ENCODE data around the gene IP6K3. TPM values are rescaled to one million over a fixed set of nuclear protein-coding genes. Genes with fewer than 3 reads are reported as not detected.

IP6K3 gene
- total RNA-seq, 1 donor from 2014 or later, result not detected

- intact Hi-C loops (cut with micrococcal nuclease), result no loop called here
Observed at GRCh38 chr6:33742092-33742491, 4.6 kb downstream of the IP6K3 start.

DNA sequence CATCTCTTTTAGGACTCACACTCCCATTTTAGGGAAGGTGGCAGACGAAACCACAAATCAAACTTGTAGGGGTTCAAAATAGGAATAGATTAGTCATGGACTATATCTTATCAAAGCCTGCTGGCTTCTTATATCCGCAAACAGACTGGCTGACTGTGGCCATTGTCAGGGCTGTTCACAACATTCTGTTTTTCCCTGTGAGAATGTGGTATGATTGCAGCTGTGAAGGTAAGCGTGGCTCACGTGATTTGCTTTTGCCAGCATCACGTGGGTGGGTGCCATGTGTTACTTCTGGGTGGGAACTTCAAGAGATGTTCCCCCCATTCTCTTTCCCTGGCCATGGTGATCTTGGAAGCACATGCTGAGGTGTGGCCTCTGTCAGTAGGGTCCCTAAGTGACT is 5.9 kb downstream of the IP6K3 start:
- intact Hi-C loops (cut with micrococcal nuclease), result no loop called here

GRCh38 chr6:33740204-33740608 is 6.5 kb downstream of the IP6K3 start:
- intact Hi-C loops (cut with micrococcal nuclease), result no loop called here

GRCh38 chr6:33739571-33739970 is 7.1 kb downstream of the IP6K3 start:
- intact Hi-C loops (cut with micrococcal nuclease), result no loop called here

DNA sequence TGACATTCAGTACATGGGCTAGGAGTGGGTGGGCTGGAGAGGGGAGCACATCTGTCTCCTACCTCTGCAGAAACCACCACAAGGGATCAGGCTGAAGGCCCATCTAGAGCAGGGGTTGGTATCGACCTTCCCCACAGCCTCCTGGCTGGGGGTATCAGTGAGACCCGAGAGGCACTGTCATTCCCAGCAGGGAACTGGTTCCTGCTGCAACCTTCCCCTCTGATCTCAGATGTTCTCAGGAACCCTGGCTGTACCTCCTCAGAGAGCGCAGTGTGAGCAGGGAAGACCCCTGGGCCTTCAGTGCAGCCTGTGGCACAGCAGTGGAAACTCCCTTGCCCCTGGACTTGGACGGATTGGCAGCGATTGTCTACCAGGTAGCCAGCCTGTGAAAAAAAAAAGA is 7.8 kb downstream of the IP6K3 start:
- intact Hi-C loops (cut with micrococcal nuclease), result no loop called here

DNA sequence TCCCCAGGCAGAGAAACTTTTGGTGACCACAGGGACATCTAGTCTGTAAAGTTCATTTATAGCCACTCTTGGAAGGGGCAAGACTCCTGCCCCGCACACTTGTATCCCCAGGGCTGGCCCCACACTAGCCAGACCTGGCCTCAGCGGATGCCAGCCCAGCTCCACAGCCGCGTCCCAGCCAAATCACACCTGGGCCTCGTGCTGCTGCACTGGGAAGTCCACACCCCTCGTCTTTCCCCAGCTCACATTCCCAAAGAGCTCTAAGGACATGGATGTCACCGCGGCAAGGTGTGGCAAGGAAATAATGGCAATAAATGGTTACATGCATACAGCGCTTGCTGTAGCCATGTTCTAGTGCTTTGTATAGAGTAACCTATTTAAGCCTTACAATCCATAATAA is 8.6 kb downstream of the IP6K3 start:
- intact Hi-C loops (cut with micrococcal nuclease), result no loop called here

- intact Hi-C loops (cut with micrococcal nuclease), result no loop called here
Observed at GRCh38 chr6:33737267-33738026, 9.3 kb downstream of the IP6K3 start.

DNA sequence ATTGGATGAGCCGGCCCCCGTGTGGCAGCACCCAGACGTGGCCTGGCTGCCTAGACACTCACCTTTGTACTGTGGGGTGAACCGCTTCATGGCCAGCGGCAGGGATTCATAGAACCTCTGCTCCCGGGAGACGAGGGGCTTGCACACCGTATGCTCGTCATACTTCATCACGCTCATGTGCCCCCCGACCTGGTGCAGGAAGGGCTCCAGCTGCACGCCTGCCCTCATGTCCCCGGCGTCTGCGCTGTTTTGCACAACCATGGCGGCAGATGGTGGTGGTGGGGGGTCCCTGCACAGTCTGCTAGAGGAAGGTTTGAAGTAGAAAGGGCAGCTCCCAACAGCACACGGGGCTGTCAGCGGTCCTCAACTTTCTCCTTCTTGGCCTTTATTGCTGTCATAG is 11.5 kb downstream of the IP6K3 start:
- intact Hi-C loops (cut with micrococcal nuclease), result no loop called here

DNA sequence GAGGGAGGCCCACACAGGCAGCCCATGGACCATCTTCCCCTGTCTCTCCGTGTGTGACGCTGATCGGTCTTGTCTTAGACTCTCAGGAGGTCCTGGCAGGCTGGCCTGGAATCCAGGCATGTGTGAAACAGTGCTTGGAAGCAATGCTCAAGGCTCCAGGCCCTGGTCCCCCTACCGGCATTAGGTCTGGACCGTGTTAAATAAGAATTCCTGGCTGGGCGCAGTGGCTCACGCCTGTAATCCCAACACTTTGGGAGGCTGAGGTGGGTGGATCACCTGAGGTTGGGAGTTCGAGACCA is 13.0 kb downstream of the IP6K3 start:
- intact Hi-C loops (cut with micrococcal nuclease), result no loop called here

DNA sequence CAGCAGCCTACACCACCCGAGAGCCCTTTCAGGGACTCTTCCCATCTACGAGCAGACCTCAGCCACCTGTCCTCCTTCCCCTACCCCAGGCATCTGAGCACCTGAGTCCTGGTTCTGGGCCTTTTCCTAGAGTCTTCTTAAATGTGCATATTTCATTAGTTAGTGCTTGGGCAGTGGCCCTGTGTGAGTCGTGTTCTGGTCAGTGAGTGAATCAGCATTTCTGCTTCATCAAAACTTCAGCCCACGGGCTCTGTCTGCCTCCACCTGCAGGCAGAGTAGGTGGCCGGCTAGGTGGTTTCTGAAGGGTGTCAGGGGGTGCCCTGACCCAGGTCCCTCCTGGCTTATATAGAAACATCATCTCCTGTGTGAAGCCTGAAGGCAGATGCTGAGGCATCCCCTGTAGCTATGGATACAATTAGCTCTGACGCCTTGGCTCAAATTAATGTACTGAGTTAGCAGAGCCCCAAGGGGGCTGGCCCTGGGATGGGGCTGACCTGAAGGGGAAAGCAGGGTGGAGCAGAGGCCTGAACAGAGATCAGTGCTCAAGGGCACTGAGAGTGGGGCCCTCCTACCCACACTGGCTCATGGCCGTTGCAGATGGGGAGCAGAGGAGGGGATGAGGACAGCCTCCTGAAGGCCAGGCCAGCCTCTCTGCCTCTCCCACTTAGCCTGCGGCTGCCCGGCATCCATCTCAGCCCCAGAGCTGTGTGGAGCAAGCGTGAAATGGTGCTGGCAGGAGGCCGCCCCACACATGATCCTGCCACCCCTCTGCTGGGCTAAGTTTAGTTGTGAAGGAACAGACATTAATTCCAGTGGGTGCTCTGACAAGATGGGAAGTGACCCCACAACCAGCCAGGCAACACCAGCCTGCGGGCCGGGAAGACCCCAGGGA is 13.6 kb downstream of the IP6K3 start:
- intact Hi-C loops (cut with micrococcal nuclease), result no loop called here

GRCh38 chr6:33732385-33732784 is 14.3 kb downstream of the IP6K3 start:
- intact Hi-C loops (cut with micrococcal nuclease), result no loop called here

- intact Hi-C loops (cut with micrococcal nuclease), result no loop called here
Observed at GRCh38 chr6:33731751-33732282, 14.9 kb downstream of the IP6K3 start.

- intact Hi-C loops (cut with micrococcal nuclease), result no loop called here
Observed at GRCh38 chr6:33731035-33731434, 15.7 kb downstream of the IP6K3 start.

GRCh38 chr6:33730611-33731010 is 16.1 kb downstream of the IP6K3 start:
- intact Hi-C loops (cut with micrococcal nuclease), result no loop called here

DNA sequence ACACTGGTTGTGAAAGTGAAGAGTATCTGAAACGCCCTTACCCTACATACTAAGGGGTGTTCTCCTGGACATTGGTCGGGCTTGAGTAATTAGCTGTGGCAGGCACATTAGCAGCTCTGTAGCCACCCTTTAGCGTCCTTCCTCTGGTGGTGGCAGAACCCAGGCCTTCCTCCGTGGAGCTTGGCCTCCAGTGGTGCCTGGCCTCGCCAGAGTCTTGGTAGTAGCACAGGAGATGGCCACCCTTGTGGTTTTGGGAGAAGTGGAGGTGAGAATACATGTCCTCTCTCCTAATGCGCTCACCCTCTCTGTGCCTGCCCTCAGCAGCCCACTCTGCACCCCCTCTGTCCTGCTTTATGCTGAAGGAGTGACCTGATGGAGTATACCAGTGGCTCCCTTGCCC is 17.6 kb downstream of the IP6K3 start:
- intact Hi-C loops (cut with micrococcal nuclease), result no loop called here

DNA sequence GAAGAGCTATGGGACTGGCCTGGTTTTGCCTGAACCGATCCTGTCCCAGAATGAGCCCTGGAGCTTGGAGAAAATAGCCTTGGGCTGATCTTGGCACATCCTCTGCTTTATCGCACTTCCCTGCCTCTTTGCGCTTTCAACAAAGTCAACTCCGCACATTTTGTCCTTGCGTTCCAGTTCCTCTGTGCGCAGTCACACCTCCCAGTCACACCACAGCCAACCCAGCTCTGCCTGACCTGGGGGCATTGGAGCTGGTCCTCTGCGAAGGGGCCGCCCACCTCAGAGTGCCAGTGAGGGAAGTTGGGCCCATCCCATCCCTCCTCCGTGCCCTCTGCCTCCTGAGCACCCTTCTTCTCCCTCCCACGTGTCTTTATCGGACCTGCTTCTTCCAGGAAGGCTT is 18.3 kb downstream of the IP6K3 start:
- intact Hi-C loops (cut with micrococcal nuclease), result no loop called here

DNA sequence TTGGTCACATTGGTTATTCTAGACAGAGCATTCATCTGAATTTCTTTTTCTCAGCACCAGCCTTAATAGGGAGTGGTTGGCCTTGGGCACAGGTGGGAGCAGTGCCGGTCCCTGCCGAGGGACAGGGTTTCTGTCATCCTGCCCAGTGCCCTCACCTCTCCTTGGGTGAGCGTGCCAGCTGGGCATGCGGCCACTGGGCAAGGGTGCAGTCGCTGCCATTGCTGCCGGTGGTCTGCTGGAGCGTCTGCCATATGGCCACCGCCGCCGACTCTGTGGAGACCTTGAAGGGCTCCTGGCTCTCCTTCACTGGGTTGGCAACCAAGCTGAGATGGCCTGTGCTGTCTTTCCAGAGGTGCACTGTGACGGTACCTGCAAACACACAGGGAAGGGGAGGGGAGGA is 18.8 kb downstream of the IP6K3 start:
- intact Hi-C loops (cut with micrococcal nuclease), result no loop called here

DNA sequence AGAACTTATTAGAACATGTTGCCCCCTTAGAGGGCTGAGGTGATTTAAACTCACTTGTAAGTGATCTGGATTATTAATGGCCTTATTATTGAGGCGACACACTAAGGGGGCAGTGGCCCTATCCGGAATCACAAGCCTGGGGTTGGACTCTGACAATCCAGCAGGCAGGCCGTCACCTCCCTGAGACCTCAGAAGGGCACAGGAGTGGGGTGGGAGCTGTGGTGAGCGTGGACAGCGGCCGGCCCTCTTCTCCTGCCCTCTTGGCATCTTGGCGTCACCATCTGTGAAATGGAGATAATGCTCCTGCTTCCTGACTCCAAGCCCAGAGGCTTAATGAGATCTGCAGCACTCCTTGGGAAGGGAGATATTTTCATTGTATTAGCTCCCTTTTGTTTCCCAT is 19.6 kb downstream of the IP6K3 start:
- intact Hi-C loops (cut with micrococcal nuclease), result no loop called here

DNA sequence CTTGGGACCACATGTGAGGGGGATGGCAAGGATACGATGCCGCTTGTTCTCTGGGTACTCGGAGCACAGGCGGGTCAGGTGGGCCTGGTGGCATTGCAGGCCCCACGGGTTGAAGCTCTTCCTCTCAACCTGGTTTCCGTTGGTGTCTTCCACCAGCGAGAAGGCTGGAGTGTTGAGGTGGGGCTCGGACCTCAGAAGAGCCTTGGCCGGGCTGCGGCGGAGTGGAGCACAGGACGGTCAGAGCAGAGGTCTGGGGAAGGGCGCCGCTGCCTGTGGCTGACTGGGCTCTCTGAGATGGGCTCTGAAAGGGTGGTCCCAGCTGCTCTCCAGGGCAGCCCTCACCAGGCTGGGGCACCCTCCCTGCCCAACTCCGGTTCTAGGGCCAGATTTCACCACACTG is 20.0 kb downstream of the IP6K3 start:
- intact Hi-C loops (cut with micrococcal nuclease), result no loop called here

- intact Hi-C loops (cut with micrococcal nuclease), result no loop called here
Observed at GRCh38 chr6:33725891-33726673, 20.6 kb downstream of the IP6K3 start.

DNA sequence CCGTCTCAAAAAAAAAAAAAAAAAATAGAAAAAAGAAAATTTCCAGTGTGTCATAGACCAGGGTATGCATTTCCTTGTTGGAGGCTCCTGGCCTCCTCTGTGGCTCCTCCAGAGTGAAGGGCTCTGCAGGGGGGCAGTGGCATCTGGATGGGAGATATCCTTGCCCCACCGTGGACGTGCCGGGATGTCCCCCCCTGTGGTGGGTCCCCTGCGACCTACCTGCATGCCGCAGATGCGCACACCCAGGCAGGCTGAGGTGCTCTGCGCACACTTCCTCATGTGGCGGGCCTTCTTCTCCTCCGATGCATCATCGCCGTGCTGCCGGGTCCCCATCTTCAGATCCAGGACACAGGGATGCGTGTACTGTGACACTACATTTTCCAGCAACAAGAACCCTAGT is 21.5 kb downstream of the IP6K3 start:
- intact Hi-C loops (cut with micrococcal nuclease), result no loop called here
